ENCODE measurements around the gene CERK.

GRCh38 chr22:46710806-46711205 lies 27.2 kb downstream of the CERK start:
- TF ChIP-seq ZNF274 (IDR thresholded peaks at IDR 0.05; ENCODE audit: low read depth, low read length) = no peak
- no peak for TF ChIP-seq SUZ12 (IDR thresholded peaks at IDR 0.05; ENCODE audit: extremely low read depth, insufficient read depth, insufficient read length)
